Measurements from ENCODE around the gene PSAP.
"Not testable (repeated sequence)": the region's sequence is repeated elsewhere in the genome, so short reads cannot be mapped to it uniquely, and the experiment has no call there.

PSAP gene

GRCh38 chr10:71880425-71881306, 29.6 kb upstream of the PSAP start:
- DNase-seq (ENCODE audit: insufficient read length, low spot score): no peak
- FAIRE-seq: no peak
- TF ChIP-seq, protein P1, sequence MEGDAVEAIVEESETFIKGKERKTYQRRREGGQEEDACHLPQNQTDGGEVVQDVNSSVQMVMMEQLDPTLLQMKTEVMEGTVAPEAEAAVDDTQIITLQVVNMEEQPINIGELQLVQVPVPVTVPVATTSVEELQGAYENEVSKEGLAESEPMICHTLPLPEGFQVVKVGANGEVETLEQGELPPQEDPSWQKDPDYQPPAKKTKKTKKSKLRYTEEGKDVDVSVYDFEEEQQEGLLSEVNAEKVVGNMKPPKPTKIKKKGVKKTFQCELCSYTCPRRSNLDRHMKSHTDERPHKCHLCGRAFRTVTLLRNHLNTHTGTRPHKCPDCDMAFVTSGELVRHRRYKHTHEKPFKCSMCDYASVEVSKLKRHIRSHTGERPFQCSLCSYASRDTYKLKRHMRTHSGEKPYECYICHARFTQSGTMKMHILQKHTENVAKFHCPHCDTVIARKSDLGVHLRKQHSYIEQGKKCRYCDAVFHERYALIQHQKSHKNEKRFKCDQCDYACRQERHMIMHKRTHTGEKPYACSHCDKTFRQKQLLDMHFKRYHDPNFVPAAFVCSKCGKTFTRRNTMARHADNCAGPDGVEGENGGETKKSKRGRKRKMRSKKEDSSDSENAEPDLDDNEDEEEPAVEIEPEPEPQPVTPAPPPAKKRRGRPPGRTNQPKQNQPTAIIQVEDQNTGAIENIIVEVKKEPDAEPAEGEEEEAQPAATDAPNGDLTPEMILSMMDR (IDR thresholded peaks at IDR 0.05; ENCODE audit: insufficient read depth, missing control alignments): no peak

DNA sequence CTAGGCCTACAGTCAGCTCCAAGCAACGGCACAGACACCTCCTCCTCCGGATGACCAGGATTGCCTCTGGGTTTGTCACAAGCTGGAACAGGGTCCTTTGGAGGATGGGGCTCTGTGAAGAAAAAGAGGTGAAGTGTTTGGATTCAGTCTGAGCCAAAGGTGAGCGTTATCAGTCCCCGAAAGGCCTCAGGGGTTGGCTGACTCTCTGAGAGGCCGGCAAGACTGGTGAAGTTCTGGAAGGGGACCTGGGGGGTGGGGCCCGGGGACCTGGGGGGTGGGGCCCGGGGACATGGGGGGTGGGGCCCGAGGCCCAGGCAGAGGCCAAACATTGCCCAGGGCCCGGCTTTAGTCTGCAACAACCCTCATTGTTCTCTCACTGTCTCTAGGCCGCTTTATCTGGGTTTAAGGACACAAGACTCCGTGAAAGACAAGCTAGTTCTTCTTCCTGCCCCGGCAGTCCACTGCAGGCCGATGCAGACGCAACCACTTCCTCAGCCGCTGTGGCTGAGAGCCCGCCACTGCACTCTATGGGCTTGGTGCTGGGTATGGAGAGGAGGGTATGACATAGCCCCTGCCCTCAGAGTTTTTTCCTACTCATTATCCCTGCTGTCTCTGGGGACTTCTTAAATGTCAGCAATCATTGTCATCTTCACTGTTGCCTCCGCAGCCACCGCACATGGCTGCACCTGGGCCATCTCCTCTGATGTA, 27.4 kb upstream of the PSAP start:
- no peak for FAIRE-seq
- DNase-seq (ENCODE audit: insufficient read length, low spot score): no peak
- TF ChIP-seq, protein P1 (IDR thresholded peaks at IDR 0.05; ENCODE audit: insufficient read depth, missing control alignments): no peak

GRCh38 chr10:71877821-71878220, 26.8 kb upstream of the PSAP start:
- DNase-seq (ENCODE audit: insufficient read length, low spot score): no peak
- TF ChIP-seq, protein P1 (IDR thresholded peaks at IDR 0.05; ENCODE audit: insufficient read depth, missing control alignments): no peak
- no peak for FAIRE-seq

GRCh38 chr10:71874680-71875354, 23.8 kb upstream of the PSAP start:
- not testable (repeated sequence) for FAIRE-seq

GRCh38 chr10:71873582-71874211, 22.6 kb upstream of the PSAP start:
- FAIRE-seq (no peak), DNase-seq (ENCODE audit: insufficient read length, low spot score) (no peak)
- TF ChIP-seq, protein P1 (IDR thresholded peaks at IDR 0.05; ENCODE audit: insufficient read depth, missing control alignments): no peak

More at GRCh38 chr10:71874680-71875354, 23.8 kb upstream of the PSAP start:
- DNase-seq (ENCODE audit: insufficient read length, low spot score): not testable (repeated sequence)

DNA sequence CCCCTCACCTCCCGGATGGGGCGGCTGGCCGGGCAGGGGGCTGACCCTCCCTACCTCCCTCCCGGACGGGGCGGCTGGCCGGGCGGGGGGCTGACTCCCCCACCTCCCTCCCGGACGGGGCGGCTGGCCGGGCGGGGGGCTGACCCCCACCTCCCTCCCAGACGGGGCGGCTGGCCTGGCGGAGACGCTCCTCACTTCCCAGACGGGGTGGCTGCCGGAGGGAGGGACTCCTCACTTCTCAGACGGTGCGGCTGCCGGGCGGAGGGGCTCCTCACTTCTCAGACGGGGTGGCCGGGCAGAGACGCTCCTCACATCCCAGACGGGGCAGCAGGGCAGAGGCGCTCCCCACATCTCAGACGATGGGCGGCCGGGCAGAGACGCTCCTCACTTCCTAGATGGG, 18.6 kb upstream of the PSAP start:
- not testable (repeated sequence) for DNase-seq (ENCODE audit: insufficient read length, low spot score); FAIRE-seq

GRCh38 chr10:71868192-71868697, 17.2 kb upstream of the PSAP start:
- TF ChIP-seq, protein P1 (IDR thresholded peaks at IDR 0.05; ENCODE audit: insufficient read depth, missing control alignments): no peak
- FAIRE-seq: no peak
- no peak for DNase-seq (ENCODE audit: insufficient read length, low spot score)
